Astrocyte of the cerebellum (primary cell): ENCODE data around the gene RINT1.

Experiments used
- DNase-seq: peaks from one replicate; pipeline ENCODE4 v3.0.0-alpha.2; 2011; ENCODE audit warnings: low read depth
- H3K4me3 ChIP-seq: 2 replicates; pipeline ENCODE4 v1.5.1; 2011; ENCODE audit warnings: mild to moderate bottlenecking, low read depth, low read length, moderate library complexity
- CTCF ChIP-seq: IDR thresholded peaks from 2 replicates; pipeline ENCODE4 v1.5.1; 2012; ENCODE audit warnings: low read length, low read depth, moderate library complexity, mild to moderate bottlenecking; ENCODE audit errors: missing control alignments
- in situ Hi-C: cut with HindIII; loops from 2 replicates; pipeline ENCODE4 v1.10.0; 2017; ENCODE audit warnings: low sequenced_read_pairs

RINT1 gene

GRCh38 chr7:105611856-105612775, 80.1 kb downstream of the RINT1 start:
- H3K4me3 ChIP-seq, result no peak overlapping the region
- DNase-seq, result peak; percentile 22
- no peak for TF ChIP-seq CTCF
- in situ Hi-C loops, result no loop called here

GRCh38 chr7:105612806-105613205, 80.8 kb downstream of the RINT1 start:
- in situ Hi-C loops, result no loop called here
- no peak for DNase-seq
- no peak overlapping the region for H3K4me3 ChIP-seq
- no peak for TF ChIP-seq CTCF

- DNase-seq, result no peak
- H3K4me3 ChIP-seq, result no peak overlapping the region
- TF ChIP-seq CTCF, result no peak
- in situ Hi-C loops, result no loop called here
These were observed 81.8 kb downstream of the RINT1 start for GRCh38 chr7:105613611-105614330.

- in situ Hi-C loops, result no loop called here
- no peak for DNase-seq
- no peak overlapping the region for H3K4me3 ChIP-seq
- TF ChIP-seq CTCF, result no peak
These were observed 82.4 kb downstream of the RINT1 start for GRCh38 chr7:105614341-105614840.
